Mononuclear cell (primary cell): ENCODE data around the gene IL34. TPM values are rescaled to one million over a fixed set of nuclear protein-coding genes. Genes with fewer than 3 reads are reported as not detected.

Experiments used
- H3K27me3 ChIP-seq: 2 replicates; pipeline ENCODE4 v1.6.0; 2011; ENCODE audit warnings: low read length, control low read depth; ENCODE audit not compliant: insufficient read depth
- H3K4me1 ChIP-seq: 2 replicates; pipeline ENCODE4 v1.5.1; 2011; ENCODE audit warnings: mild to moderate bottlenecking, low read length, control low read depth; ENCODE audit not compliant: insufficient read depth
- H3K4me3 ChIP-seq: 2 replicates; pipeline ENCODE4 v1.5.1; 2011; ENCODE audit warnings: mild to moderate bottlenecking, low read length, moderate library complexity
- H3K9me3 ChIP-seq: 2 replicates; pipeline ENCODE4 v1.5.1; 2011; ENCODE audit warnings: low read depth, mild to moderate bottlenecking, control low read depth, low read length
- total RNA-seq: library from RNA; depleted of rRNA; stranded (reverse); fragments of >200 nt; gene quantifications from one replicate; pipeline ENCODE4 v1.2.3, GENCODE V29; 2012

Gene IL34
- total RNA-seq, 1 donor = 0.52 TPM

- Histone ChIP-seq H3K27me3 (no peaks in the 10 kb centered on the region), H3K4me1 (no peaks in the 10 kb centered on the region), H3K4me3 (no peak overlapping the region), H3K9me3 (no peaks in the 10 kb centered on the region)
Observed at GRCh38 chr16:70676675-70677498, 30.5 kb downstream of the IL34 start.

- Histone ChIP-seq H3K4me3 (no peak overlapping the region), H3K4me1 (no peaks in the 10 kb centered on the region), H3K9me3 (no peaks in the 10 kb centered on the region), H3K27me3 (no peaks in the 10 kb centered on the region)
Observed at GRCh38 chr16:70677499-70678120, 31.3 kb downstream of the IL34 start.

- H3K9me3 ChIP-seq = no peaks in the 10 kb centered on the region
- no peaks in the 10 kb centered on the region for H3K27me3 ChIP-seq
- H3K4me1 ChIP-seq = no peaks in the 10 kb centered on the region
- H3K4me3 ChIP-seq = no peak overlapping the region
Observed at GRCh38 chr16:70678121-70678897, 31.9 kb downstream of the IL34 start.

GRCh38 chr16:70678898-70679670 lies 32.7 kb downstream of the IL34 start:
- Histone ChIP-seq H3K9me3 (no peaks in the 10 kb centered on the region), H3K4me1 (no peaks in the 10 kb centered on the region), H3K4me3 (no peak overlapping the region), H3K27me3 (no peaks in the 10 kb centered on the region)

- Histone ChIP-seq H3K9me3 (no peaks in the 10 kb centered on the region), H3K27me3 (peaks cover 3% of the 10 kb centered on the region), H3K4me3 (no peak overlapping the region), H3K4me1 (no peaks in the 10 kb centered on the region)
Observed at GRCh38 chr16:70679671-70680494, 33.5 kb downstream of the IL34 start.

- H3K9me3 ChIP-seq = no peaks in the 10 kb centered on the region
- peaks cover 3% of the 10 kb centered on the region for H3K27me3 ChIP-seq
- H3K4me3 ChIP-seq = no peak overlapping the region
- no peaks in the 10 kb centered on the region for H3K4me1 ChIP-seq
Observed at GRCh38 chr16:70680495-70681381, 34.4 kb downstream of the IL34 start.

- no peaks in the 10 kb centered on the region for H3K4me1 ChIP-seq
- H3K9me3 ChIP-seq = no peaks in the 10 kb centered on the region
- H3K27me3 ChIP-seq = peaks cover 3% of the 10 kb centered on the region
- no peak overlapping the region for H3K4me3 ChIP-seq
Observed at GRCh38 chr16:70681382-70682238, 35.3 kb downstream of the IL34 start.

GRCh38 chr16:70682239-70683145 lies 36.1 kb downstream of the IL34 start:
- peaks cover 3% of the 10 kb centered on the region for H3K27me3 ChIP-seq

GRCh38 chr16:70683146-70683944 lies 37.0 kb downstream of the IL34 start:
- Histone ChIP-seq H3K27me3 (peaks cover 3% of the 10 kb centered on the region), H3K9me3 (no peaks in the 10 kb centered on the region), H3K4me1 (no peaks in the 10 kb centered on the region), H3K4me3 (no peak overlapping the region)

More at GRCh38 chr16:70682239-70683145, 36.1 kb downstream of the IL34 start:
- H3K4me3 ChIP-seq = no peak overlapping the region
- no peaks in the 10 kb centered on the region for H3K4me1 ChIP-seq
- H3K9me3 ChIP-seq = no peaks in the 10 kb centered on the region

GRCh38 chr16:70684146-70685060 lies 38.0 kb downstream of the IL34 start:
- peaks cover 3% of the 10 kb centered on the region for H3K27me3 ChIP-seq

More at GRCh38 chr16:70684146-70685060, 38.0 kb downstream of the IL34 start:
- H3K9me3 ChIP-seq = no peaks in the 10 kb centered on the region
- H3K4me3 ChIP-seq = no peak overlapping the region
- no peaks in the 10 kb centered on the region for H3K4me1 ChIP-seq
